ENCODE measurements around the gene LRMDA. TPM values are rescaled to one million over a fixed set of nuclear protein-coding genes. Genes with fewer than 3 reads are reported as not detected.

LRMDA gene
- total and polyA plus RNA-seq, 2 of the 8 experiments (the other 6 are each of a cell fraction or from before 2014, with no cell fraction given): 0.86 to 2.8 TPM

DNA sequence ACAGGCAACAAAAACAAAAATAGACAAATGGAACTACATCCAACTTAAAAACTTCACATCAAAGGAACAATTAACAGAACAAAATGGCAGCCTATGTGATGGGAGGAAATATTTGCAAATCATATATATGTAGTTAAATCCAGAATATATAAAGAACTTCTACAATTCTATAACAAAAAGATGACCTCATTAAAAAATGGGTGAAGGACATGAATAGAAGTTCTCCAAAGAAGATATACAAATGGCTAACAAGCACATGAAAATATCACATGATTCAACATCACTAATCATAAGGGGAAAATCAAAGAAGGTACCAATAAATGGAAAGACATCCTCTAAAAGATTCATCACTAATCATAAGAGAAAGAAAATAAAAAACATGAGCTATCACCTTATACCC is 416.1 kb downstream of the LRMDA start:
- no peaks in the 10 kb centered on the region for H3K79me1 ChIP-seq (ENCODE audit: low read depth, low read length)
- no peak overlapping the region for H2BK20ac ChIP-seq (ENCODE audit: low read length)
- TF ChIP-seq SP1 (IDR thresholded peaks at IDR 0.05; ENCODE audit: low read depth, low read length): no peak
- H2AFZ ChIP-seq (ENCODE audit: low read length): no peak overlapping the region
- CTCF ChIA-PET (ENCODE audit: partially characterized antibody): no interaction called here
- no peak overlapping the region for H3K9ac ChIP-seq (replicated peaks in 1 of 4; ENCODE audit: extremely low read depth in 1 of 4, low read depth in 3 of 4, low read length in 3 of 4)
- POLR2A ChIA-PET (ENCODE audit: partially characterized antibody): no interaction called here
- no peak overlapping the region for H3K27ac ChIP-seq (ENCODE audit: low read depth, low read length)
- no peaks in the 10 kb centered on the region for H4K20me1 ChIP-seq (replicated peaks in 1 of 2; ENCODE audit: control insufficient read depth in 1 of 2, insufficient read depth in 2 of 2, low read length in 2 of 2)
- H3K4me3 ChIP-seq (ENCODE audit: extremely low read depth in 1 of 4, insufficient read depth in 2 of 4, low read depth in 3 of 4, low read length in 4 of 4): no peak overlapping the region
- H3K27me3 ChIP-seq (replicated peaks in 1 of 4; ENCODE audit: control insufficient read depth in 3 of 4, extremely low read depth in 1 of 4, insufficient read depth in 3 of 4, low read length in 3 of 4): no peaks in the 10 kb centered on the region
- H2BK15ac ChIP-seq (ENCODE audit: low read length): no peak overlapping the region
- H3K56ac ChIP-seq (replicated peaks; ENCODE audit: insufficient read length, low read depth, low read length): no peak overlapping the region
- H2BK120ac ChIP-seq (replicated peaks; ENCODE audit: low read depth, low read length): no peak overlapping the region
- H3K4ac ChIP-seq (replicated peaks; ENCODE audit: insufficient read length, low read depth, low read length): no peak overlapping the region
- no peak overlapping the region for H3K23ac ChIP-seq (ENCODE audit: insufficient read length)
- H3K36me3 ChIP-seq (ENCODE audit: control insufficient read depth in 2 of 4, insufficient read depth in 4 of 4, low read length in 3 of 4): no peaks in the 10 kb centered on the region
- no peaks in the 10 kb centered on the region for H3K79me2 ChIP-seq (ENCODE audit: control insufficient read depth in 1 of 2, insufficient read depth in 2 of 2, low read length in 2 of 2)
- H3K4me1 ChIP-seq (replicated peaks in 1 of 4; ENCODE audit: control insufficient read depth in 3 of 4, insufficient read depth in 4 of 4, low read length in 3 of 4): peaks cover 0 to 10% (median 5%) of the 10 kb centered on the region in 4 experiments; a peak in 4 of 7 replicates
- no peak overlapping the region for H2BK12ac ChIP-seq (ENCODE audit: low read depth, low read length)
- H2AK5ac ChIP-seq (ENCODE audit: low read depth, low read length): no peak overlapping the region
- no peak overlapping the region for H4K91ac ChIP-seq (replicated peaks; ENCODE audit: insufficient read length, low read length)
- H3K23me2 ChIP-seq (ENCODE audit: low read depth, low read length): no peaks in the 10 kb centered on the region
- no peak overlapping the region for H3K18ac ChIP-seq (ENCODE audit: extremely low read depth, low read length)
- FAIRE-seq (no peak), DNase-seq (ENCODE audit: low read depth in 1 of 2, low spot score in 2 of 2) (no peak)
- no peak overlapping the region for H2BK5ac ChIP-seq (ENCODE audit: low read depth, low read length)
- H4K8ac ChIP-seq (ENCODE audit: extremely low read depth, insufficient read depth, low read length): no peak overlapping the region
- no peak overlapping the region for H3K4me2 ChIP-seq (ENCODE audit: insufficient read depth in 1 of 2, low read depth in 2 of 2, low read length in 2 of 2)
- H3K14ac ChIP-seq (ENCODE audit: insufficient read length): no peak overlapping the region
- H3K9me3 ChIP-seq (ENCODE audit: insufficient read depth in 2 of 2, low read depth in 1 of 2, low read length in 1 of 2): no peaks in the 10 kb centered on the region
- no peak overlapping the region for H4K5ac ChIP-seq (ENCODE audit: insufficient read length, low read depth, low read length)
